MCF 10A (cell line): Measurements from ENCODE around the gene RLF. TPM values are rescaled to one million over a fixed set of nuclear protein-coding genes. Genes with fewer than 3 reads are reported as not detected.

ENCODE experiments used
- BruUV-seq: library from RNA; stranded (reverse); fragments of 400-500 nt; replicated peaks from 2 replicates; lab custom pipeline; 2021; lab: Mats Ljungman, UMichigan
- CTCF ChIA-PET: fragments of 300-600 bp; sonication (Branson Sonifier 250); formaldehyde crosslinking; extraction: SDS; loops from one replicate; lab custom pipeline; 2021; ENCODE audit warnings: antibody characterized with exemption, inconsistent platforms; lab: Yijun Ruan, JAX
- POLR2A ChIA-PET: fragments of 300-600, 350-650 bp; sonication (Branson Sonifier 250); formaldehyde crosslinking; extraction: SDS; loops from one replicate; lab custom pipeline; 2020; ENCODE audit warnings: antibody characterized with exemption, inconsistent platforms; lab: Yijun Ruan, JAX
- DNase-seq: peaks from one replicate; pipeline ENCODE4 v3.0.0-alpha.2; 2018; ENCODE audit not compliant: unreplicated experiment
- H3K27ac Mint-ChIP-seq: one replicate; pipeline ENCODE4 v1.8.0; 2022; ENCODE audit warnings: mild to moderate bottlenecking, low read depth, mixed read lengths; ENCODE audit not compliant: unreplicated experiment
- H3K27me3 Mint-ChIP-seq: one replicate; pipeline ENCODE4 v1.8.0; 2022; ENCODE audit warnings: mixed read lengths; ENCODE audit not compliant: insufficient read depth, unreplicated experiment
- H3K36me3 Mint-ChIP-seq: one replicate; pipeline ENCODE4 v1.8.0; 2022; ENCODE audit warnings: mild to moderate bottlenecking, moderate library complexity, mixed read lengths; ENCODE audit not compliant: insufficient read depth, unreplicated experiment
- H3K4me1 Mint-ChIP-seq: one replicate; pipeline ENCODE4 v1.8.0; 2022; ENCODE audit warnings: mixed read lengths; ENCODE audit not compliant: insufficient read depth, unreplicated experiment
- H3K4me3 Mint-ChIP-seq: one replicate; pipeline ENCODE4 v1.8.0; 2022; ENCODE audit warnings: mild to moderate bottlenecking, moderate library complexity, mixed read lengths; ENCODE audit not compliant: unreplicated experiment
- H3K9me3 Mint-ChIP-seq: one replicate; pipeline ENCODE4 v1.8.0; 2022; ENCODE audit warnings: mixed read lengths; ENCODE audit not compliant: unreplicated experiment
- CTCF ChIP-seq: fragments of 200-600 bp; IDR thresholded peaks from one replicate; pipeline ENCODE4 v1.8.0; 2022; ENCODE audit warnings: antibody characterized with exemption, mild to moderate bottlenecking; ENCODE audit not compliant: unreplicated experiment
- intact Hi-C: fragments of 100-400 bp; cut with micrococcal nuclease; formaldehyde crosslinking; loops from 2 replicates; pipeline ENCODE4 v1.14.1; 2022
- total RNA-seq: library from RNA; stranded (reverse); gene quantifications from 2 replicates; pipeline ENCODE4 v1.2.3, GENCODE V29; 2022

Gene RLF
- total RNA-seq, 1 experiment from 2014 or later: 8.8 TPM

GRCh38 chr1:40122855-40123254, 38.3 kb upstream of the RLF start:
- no peak overlapping the region for H3K4me3 Mint-ChIP-seq
- no peak for DNase-seq
- POLR2A ChIA-PET: no interaction called here
- no peaks in the 10 kb centered on the region for H3K9me3 Mint-ChIP-seq
- intact Hi-C loops: no loop called here
- H3K27me3 Mint-ChIP-seq: peaks cover 35% of the 10 kb centered on the region
- H3K36me3 Mint-ChIP-seq: no peaks in the 10 kb centered on the region
- H3K27ac Mint-ChIP-seq: no peak overlapping the region
- H3K4me1 Mint-ChIP-seq: no peaks in the 10 kb centered on the region
- TF ChIP-seq CTCF: no peak
- BruUV-seq: no TSS peak
- CTCF ChIA-PET: no interaction called here

DNA sequence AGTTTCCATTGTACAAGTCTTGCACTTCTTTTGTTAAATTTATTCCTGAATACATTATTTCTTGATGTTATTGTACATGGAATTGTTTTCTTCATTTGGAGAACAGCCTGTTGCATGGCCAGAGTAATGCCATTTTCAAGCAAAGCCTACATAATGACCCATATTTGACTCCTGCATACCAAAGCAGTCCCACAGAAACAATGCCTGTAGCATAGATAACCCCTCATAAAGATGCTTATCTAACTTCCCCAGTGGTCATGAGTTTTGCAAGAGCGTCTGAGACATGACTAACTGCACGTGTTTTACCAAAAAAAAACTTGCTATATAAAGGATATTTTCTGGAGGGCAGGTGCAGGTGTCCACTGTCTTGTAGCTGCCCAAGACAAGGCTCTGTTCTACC, 30.3 kb upstream of the RLF start:
- Mint-ChIP-seq H3K27ac (no peak overlapping the region), H3K4me3 (no peak overlapping the region), H3K27me3 (peaks cover 18% of the 10 kb centered on the region), H3K9me3 (peaks cover 7% of the 10 kb centered on the region), H3K4me1 (no peaks in the 10 kb centered on the region), H3K36me3 (no peaks in the 10 kb centered on the region)
- no TSS peak for BruUV-seq
- ChIA-PET CTCF (interaction anchor here (0.6 to 4.5 kb wide), 4 partner anchors 22 to 535 kb away, joined by 3 to 26 read pairs (median 4); no protein-coding TSS in a partner anchor), POLR2A (no interaction called here)
- no peak for DNase-seq
- intact Hi-C loops: no loop called here
- no peak for TF ChIP-seq CTCF

DNA sequence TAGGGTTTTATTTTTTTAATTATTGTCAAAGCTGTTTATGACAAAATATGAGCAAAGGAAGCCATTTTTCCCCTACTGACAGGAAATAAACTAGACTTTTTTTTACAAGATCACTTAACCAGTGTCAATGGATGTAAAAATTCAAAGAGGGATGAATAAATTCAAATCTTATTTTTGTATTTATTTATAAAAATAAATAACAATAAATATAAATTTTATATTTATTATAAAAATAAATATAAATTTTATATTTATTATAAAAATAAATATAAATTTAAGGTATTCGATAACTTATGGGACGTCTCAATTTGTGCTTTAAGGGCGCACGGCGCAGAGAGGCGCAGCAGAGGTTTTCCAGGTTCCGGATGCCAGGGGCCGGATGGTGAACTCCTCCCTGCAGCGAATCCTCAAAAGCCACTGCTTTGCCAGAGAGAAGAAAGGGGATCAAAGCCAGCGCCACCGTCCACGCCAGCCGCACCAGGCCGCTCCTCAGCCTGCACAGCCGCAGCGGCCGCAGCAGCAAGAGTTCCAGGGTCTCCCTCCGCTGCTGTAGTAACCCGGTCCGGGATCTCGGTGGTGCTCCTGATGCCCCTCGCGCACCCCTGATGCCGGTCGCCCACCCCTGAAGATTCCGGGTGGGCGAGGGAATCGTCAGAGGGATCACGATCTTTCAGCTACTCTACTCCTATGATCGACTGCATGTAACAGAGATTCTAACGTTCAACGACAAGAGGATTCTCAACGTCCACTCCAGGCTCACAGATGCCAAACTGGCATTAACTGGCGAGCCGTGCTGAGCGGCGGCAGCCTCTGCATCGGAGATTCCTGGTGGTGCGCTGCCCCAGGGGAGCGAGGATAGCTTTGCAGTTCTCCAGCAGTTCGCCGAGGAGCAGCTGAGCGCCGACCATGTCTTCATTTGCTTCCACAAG, 28.5 kb upstream of the RLF start:
- Mint-ChIP-seq H3K36me3 (no peaks in the 10 kb centered on the region), H3K4me1 (no peaks in the 10 kb centered on the region), H3K27me3 (peaks cover 24% of the 10 kb centered on the region), H3K9me3 (peaks cover 7% of the 10 kb centered on the region), H3K27ac (no peak overlapping the region), H3K4me3 (no peak overlapping the region)
- no TSS peak for BruUV-seq
- intact Hi-C loops: no loop called here
- ChIA-PET CTCF (interaction anchor here (0.7 to 4.5 kb wide), 5 partner anchors 11 to 203 kb away, joined by 3 to 26 read pairs (median 6); no protein-coding TSS in a partner anchor), POLR2A (no interaction called here)
- DNase-seq: no peak
- TF ChIP-seq CTCF: no peak

DNA sequence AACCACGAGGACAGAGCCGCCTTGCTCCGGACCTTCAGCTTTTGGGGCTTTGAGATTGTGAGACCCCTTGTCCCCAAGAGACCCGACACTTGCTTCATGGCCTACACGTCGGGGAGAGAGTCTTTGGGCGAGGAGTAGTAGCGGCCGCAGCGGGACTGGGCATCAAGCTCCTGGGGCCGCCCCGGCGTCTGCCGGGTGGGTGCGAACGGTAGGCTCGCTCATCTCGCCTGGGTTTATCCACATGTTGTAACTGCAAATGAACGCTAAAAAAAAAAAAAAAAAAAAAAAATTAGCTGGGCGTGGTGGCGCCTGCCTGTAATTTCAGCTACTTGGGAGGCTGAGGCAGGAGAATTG, 27.9 kb upstream of the RLF start:
- no peak for DNase-seq
- Mint-ChIP-seq H3K4me3 (no peak overlapping the region), H3K27me3 (peaks cover 30% of the 10 kb centered on the region), H3K36me3 (no peaks in the 10 kb centered on the region), H3K27ac (no peak overlapping the region), H3K4me1 (no peaks in the 10 kb centered on the region), H3K9me3 (peaks cover 7% of the 10 kb centered on the region)
- CTCF ChIA-PET: interaction anchor here (0.7 to 4.5 kb wide), 5 partner anchors 11 to 203 kb away, joined by 3 to 26 read pairs (median 6); no protein-coding TSS in a partner anchor
- TF ChIP-seq CTCF: no peak
- intact Hi-C loops: no loop called here
- POLR2A ChIA-PET: no interaction called here
- no TSS peak for BruUV-seq
